Measurements from ENCODE around the gene TMEM198. TPM values are rescaled to one million over a fixed set of nuclear protein-coding genes. Genes with fewer than 3 reads are reported as not detected.

Gene TMEM198
- total RNA-seq, 2 donors from 2014 or later, result 1.8 to 4.3 TPM

DNA sequence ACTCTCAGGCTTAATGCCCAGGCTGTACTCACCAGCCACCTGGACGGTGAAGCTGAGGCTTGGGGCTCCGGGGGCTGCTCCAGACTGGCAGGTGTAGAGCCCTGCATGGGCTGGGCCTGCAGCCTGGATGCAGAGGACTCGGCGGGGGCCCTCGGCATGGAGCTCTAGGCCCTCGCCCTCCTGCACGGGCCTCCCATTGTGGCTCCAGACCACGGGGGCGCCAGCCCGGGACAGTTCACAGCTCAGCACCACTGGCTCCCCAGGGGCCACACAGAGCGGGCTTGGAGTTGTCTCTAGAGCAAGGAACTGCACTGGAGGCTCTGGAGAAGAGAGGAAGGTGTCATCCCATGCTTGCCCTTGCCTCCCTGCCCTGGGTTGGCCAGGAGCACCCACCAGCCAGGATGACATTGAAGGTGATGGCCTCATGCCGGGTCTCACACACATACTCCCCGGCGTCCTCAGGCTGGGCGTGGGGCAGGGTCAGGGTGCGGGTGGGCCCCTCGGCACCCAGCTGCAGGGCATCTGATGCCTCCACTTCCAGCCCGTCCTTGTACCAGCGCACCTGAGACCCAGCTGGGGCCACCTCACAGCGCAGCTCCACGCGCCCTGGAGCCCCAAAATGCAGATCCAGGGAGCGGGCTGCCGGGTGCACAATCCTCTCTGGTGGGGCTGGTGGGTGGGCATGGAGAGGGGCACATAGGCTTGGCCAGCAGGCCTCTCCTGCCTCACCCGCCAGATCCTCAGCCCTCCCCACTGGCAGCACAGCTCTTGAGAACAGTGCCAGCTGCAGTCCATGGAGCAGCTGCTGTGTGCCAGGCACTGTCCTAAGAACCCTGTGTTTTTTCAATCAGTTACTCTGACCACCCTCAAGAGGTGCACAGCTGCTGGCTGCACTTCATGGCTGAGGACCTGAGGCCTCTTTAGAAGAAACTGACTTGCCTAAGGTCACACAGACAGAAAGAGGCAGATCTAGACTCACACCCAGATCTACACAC lies 14.3 kb downstream of the TMEM198 start:
- DNase-seq (ENCODE audit: low spot score), result no peak
- H3K36me3 ChIP-seq, result peaks cover 33% of the 10 kb centered on the region
- TF ChIP-seq, protein P1, sequence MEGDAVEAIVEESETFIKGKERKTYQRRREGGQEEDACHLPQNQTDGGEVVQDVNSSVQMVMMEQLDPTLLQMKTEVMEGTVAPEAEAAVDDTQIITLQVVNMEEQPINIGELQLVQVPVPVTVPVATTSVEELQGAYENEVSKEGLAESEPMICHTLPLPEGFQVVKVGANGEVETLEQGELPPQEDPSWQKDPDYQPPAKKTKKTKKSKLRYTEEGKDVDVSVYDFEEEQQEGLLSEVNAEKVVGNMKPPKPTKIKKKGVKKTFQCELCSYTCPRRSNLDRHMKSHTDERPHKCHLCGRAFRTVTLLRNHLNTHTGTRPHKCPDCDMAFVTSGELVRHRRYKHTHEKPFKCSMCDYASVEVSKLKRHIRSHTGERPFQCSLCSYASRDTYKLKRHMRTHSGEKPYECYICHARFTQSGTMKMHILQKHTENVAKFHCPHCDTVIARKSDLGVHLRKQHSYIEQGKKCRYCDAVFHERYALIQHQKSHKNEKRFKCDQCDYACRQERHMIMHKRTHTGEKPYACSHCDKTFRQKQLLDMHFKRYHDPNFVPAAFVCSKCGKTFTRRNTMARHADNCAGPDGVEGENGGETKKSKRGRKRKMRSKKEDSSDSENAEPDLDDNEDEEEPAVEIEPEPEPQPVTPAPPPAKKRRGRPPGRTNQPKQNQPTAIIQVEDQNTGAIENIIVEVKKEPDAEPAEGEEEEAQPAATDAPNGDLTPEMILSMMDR (IDR thresholded peaks at IDR 0.05), result no peak
- peaks cover 0 to 13% of the 10 kb centered on the region in 2 donors for H3K4me1 ChIP-seq
- no peaks in the 10 kb centered on the region for H3K27me3 ChIP-seq
- no peak overlapping the region for H3K27ac ChIP-seq
- H3K4me3 ChIP-seq, result no peak overlapping the region
- H3K9me3 ChIP-seq, result no peaks in the 10 kb centered on the region

DNA sequence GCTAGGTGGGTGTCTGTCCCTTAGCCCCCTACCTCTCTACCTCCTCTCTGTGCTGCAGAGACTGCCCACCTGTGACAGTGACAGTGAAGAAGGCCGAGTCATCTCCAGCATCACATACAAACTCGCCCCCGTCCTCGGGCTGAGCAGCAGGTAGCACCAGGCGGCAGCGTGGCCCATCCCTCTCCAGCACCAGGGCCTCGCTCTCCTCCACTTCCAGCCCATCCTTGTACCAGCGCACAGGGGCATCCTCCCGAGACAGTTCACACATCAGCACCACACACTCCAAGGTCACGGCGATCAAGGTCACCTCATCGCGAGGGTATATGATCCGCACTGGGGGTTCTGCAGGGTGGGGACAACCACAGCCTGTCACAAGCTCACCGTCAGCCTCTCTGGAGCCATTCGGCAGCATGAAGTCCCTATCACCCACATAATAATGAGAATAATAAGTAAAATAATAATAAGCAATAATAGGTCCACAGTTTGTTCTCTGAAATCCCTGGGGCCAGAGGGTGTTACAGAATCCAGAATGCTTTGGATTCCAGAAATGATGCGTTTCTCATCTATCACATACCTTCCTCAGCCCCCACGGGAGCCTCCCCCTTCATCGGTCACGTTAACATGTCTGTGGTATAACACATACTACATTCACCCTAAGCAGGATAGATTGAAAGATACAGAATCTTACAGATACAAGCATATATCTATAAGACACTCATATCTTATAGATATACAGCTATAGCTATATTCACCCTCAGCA lies 15.5 kb downstream of the TMEM198 start:
- Histone ChIP-seq H3K4me3 (no peak overlapping the region), H3K4me1 (peaks cover 0 to 10% of the 10 kb centered on the region in 2 donors), H3K36me3 (peaks cover 45% of the 10 kb centered on the region), H3K27ac (peak overlapping the region in 1 of 2 donors; percentile 7), H3K27me3 (no peaks in the 10 kb centered on the region), H3K9me3 (no peaks in the 10 kb centered on the region)
- no peak for DNase-seq (ENCODE audit: low spot score)
- TF ChIP-seq, protein P1 (IDR thresholded peaks at IDR 0.05), result no peak

DNA sequence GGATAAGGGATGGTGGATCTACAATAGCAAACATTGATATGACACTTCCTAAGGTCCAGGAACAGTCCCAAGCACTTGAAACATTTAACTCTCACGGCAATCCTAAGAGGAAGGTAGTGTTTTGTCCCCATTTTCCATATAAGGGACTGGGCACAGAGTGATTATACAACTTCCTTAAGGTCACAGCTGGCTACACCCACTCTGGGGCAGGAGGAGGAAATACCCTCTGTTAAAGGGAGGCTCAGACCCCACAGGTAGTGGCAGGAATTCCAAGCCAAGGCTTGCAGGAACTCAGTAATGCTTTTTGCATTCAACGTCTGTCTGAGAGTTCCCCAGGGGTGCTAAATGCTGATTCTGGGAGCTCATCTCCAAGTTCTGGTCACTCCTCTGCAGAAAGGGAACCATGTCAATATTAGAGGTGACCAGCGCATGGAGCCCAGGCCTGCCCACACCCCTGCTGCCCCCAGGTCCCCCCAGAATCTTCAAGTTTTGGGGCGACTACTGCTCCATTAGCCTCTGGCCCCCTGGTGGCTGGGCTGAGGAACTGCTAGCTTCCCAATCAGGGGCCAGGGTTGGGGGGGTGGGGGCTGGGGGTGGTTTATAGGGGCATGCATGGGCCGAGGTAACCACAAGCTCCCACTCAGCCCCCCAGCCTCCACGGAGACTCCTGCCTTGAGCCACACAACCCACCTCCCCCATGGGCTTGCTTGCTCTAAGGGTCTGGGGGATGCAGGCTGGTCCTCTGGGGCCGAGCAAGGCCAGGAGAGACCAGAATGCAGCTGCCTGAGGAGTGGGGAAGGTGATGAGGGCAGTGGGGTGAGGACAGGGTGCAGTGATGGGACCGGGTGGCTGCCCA lies 16.4 kb downstream of the TMEM198 start:
- no peaks in the 10 kb centered on the region for H3K9me3 ChIP-seq
- peaks cover 0 to 10% of the 10 kb centered on the region in 2 donors for H3K4me1 ChIP-seq
- peak overlapping the region; percentile 6 to 7 for H3K27ac ChIP-seq
- no peak overlapping the region for H3K4me3 ChIP-seq
- no peak for DNase-seq (ENCODE audit: low spot score)
- no peaks in the 10 kb centered on the region for H3K27me3 ChIP-seq
- H3K36me3 ChIP-seq, result peaks cover 49% of the 10 kb centered on the region
- TF ChIP-seq, protein P1 (IDR thresholded peaks at IDR 0.05), result peak; percentile 85 to 86

DNA sequence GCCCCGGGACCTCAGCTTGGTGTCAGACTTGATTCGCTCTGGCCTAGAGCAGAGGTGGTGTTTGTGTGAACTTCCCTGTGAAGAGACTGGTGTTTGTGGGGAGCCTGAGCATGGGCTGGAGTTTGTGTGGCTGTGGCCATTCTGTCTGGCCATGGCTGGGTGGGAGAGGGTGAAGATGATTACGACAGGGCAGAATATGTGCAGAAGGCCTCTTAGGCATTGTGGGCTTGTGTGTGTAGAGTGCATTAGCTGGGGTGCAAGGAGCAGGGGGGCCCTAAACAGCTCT lies 17.0 kb downstream of the TMEM198 start:
- no peaks in the 10 kb centered on the region for H3K9me3 ChIP-seq
- H3K4me1 ChIP-seq, result peaks cover 0 to 10% of the 10 kb centered on the region in 2 donors
- H3K27me3 ChIP-seq, result no peaks in the 10 kb centered on the region
- TF ChIP-seq, protein P1 (IDR thresholded peaks at IDR 0.05), result no peak
- DNase-seq (ENCODE audit: low spot score), result no peak
- H3K4me3 ChIP-seq, result no peak overlapping the region
- peak overlapping the region in 1 of 2 donors; percentile 6 for H3K27ac ChIP-seq
- peaks cover 43% of the 10 kb centered on the region for H3K36me3 ChIP-seq
